ENCODE measurements around the gene COPS9. TPM values are rescaled to one million over a fixed set of nuclear protein-coding genes. Genes with fewer than 3 reads are reported as not detected.

COPS9 gene
- total and polyA plus RNA-seq, 10 of the 15 experiments (the other 5 are each of a cell fraction or from before 2014, with no cell fraction given): 80.8 to 419 (median 213) TPM

- FAIRE-seq (no peak), DNase-seq (ENCODE audit: low read depth, low spot score) (no peak), ATAC-seq (no peak)
- H3K27me3 ChIP-seq (replicated peaks in 1 of 2; ENCODE audit: control insufficient read depth in 2 of 2, insufficient read depth in 2 of 2, low read length in 1 of 2): peaks cover 0 to 2% of the 10 kb centered on the region in 2 experiments; a peak in 2 of 4 replicates
- H3K4me1 ChIP-seq (ENCODE audit: control insufficient read depth, insufficient read depth, low read length): no peaks in the 10 kb centered on the region; the same call in 1 of the 2 replicates
- no peak overlapping the region for H3K4me2 ChIP-seq (ENCODE audit: control insufficient read depth, insufficient read depth)
- no peak overlapping the region for H3K27ac ChIP-seq (ENCODE audit: control insufficient read depth, insufficient read depth)
- in situ Hi-C loops (cut with MboI): no loop called here
- 76% methylated on average over 19 of the region's 19 CpGs for WGBS (ENCODE audit: insufficient coverage, insufficient replicate concordance, low lambda C conversion rate, missing lambda C conversion rate)
- no peak overlapping the region for H2AFZ ChIP-seq (ENCODE audit: control insufficient read depth, low read depth, low read length)
- H3K79me2 ChIP-seq (ENCODE audit: control insufficient read depth, insufficient read depth, low read length): peaks cover 19% of the 10 kb centered on the region
- ChIA-PET SMC1A (ENCODE audit: uncharacterized antibody, unreplicated experiment) (interaction anchor here (0.9 kb wide), 1 partner anchor 77 kb away, joined by 3 read pairs; no protein-coding TSS in a partner anchor), CTCF (no interaction called here), RAD21 (ENCODE audit: unreplicated experiment) (no interaction called here), POLR2A (no interaction called here)
- no peaks in the 10 kb centered on the region for H4K20me1 ChIP-seq (ENCODE audit: control insufficient read depth, insufficient read depth)
- no TSS peak for BruUV-seq (replicated peaks)
- no peak overlapping the region for H3K9ac ChIP-seq (ENCODE audit: control insufficient read depth, insufficient read depth, low read length)
- no peak overlapping the region for H3K4me3 ChIP-seq
- H3K9me3 ChIP-seq (replicated peaks; ENCODE audit: control insufficient read depth, insufficient read depth, low read length): no peaks in the 10 kb centered on the region
- intact Hi-C loops (cut with micrococcal nuclease; ENCODE audit: unreplicated experiment): no loop called here
- no peak for TF ChIP-seq CEBPB (IDR thresholded peaks at IDR 0.05; ENCODE audit: borderline replicate concordance in 1 of 2, low read depth in 2 of 2, low read length in 2 of 2)
- no peak for TF ChIP-seq NR2F1 (conservative IDR thresholded peaks at IDR 0.05)
- TF ChIP-seq ELK1 (IDR thresholded peaks at IDR 0.05; ENCODE audit: low read depth, low read length): no peak
- no peak for TF ChIP-seq NFXL1 (IDR thresholded peaks at IDR 0.05; ENCODE audit: borderline replicate concordance)
- no peak for TF ChIP-seq GATAD2B (conservative IDR thresholded peaks at IDR 0.05; ENCODE audit: low read depth)
- TF ChIP-seq RAD21 (IDR thresholded peaks at IDR 0.05; ENCODE audit: insufficient read depth, low read depth, low read length): no peak
- TF ChIP-seq SUZ12 (IDR thresholded peaks at IDR 0.05; ENCODE audit: unreplicated experiment): no peak
- TF ChIP-seq PAX5 (IDR thresholded peaks at IDR 0.05; ENCODE audit: borderline replicate concordance, low read depth, low read length): no peak
- peaks cover 2 to 6% of the 10 kb centered on the region in 2 experiments; a peak in 2 of 4 replicates for H3K36me3 ChIP-seq (ENCODE audit: control insufficient read depth in 2 of 2, insufficient read depth in 2 of 2, low read length in 1 of 2)
Observed at GRCh38 chr2:240137596-240138253, 1.6 kb upstream of the COPS9 start.
